Upper lobe of left lung (tissue), 4 donors: ENCODE measurements around the gene CLPSL1.

ENCODE experiments used
- CTCF ChIP-seq, 6 experiments: fragments of 450-650 bp in 4 of 6; fragments of 200-600 bp in 2 of 6; sonication (generic) in 2 of 6; IDR thresholded peaks; one replicate each; pipeline ENCODE4 v1.5.1; 2016 to 2019; ENCODE audit warnings: antibody characterized with exemption in 6 of 6
- POLR2A ChIP-seq, 4 donors: fragments of 450-650 bp; IDR thresholded peaks; one replicate each; pipeline ENCODE4 v1.5.1; 2016 to 2017; ENCODE audit warnings: antibody characterized with exemption in 4 of 4, mild to moderate bottlenecking in 2 of 4
- POLR2AphosphoS5 ChIP-seq, 2 donors: sonication (generic); formaldehyde crosslinking; IDR thresholded peaks; one replicate each; pipeline ENCODE4 v1.5.1; 2017; ENCODE audit warnings: antibody characterized with exemption in 2 of 2

- TF ChIP-seq CTCF (IDR thresholded peaks at IDR 0.05) (no peak), POLR2AphosphoS5 (IDR thresholded peaks at IDR 0.05) (no peak), POLR2A (IDR thresholded peaks at IDR 0.05) (no peak)
Measured at GRCh38 chr6:35824552-35825192, 43.9 kb downstream of the CLPSL1 start.
